Neuronal stem cell (in vitro differentiated cells): ENCODE results near the gene OLFML1.

Experiments used
- DNase-seq: peaks from one replicate; pipeline ENCODE4 v3.0.0-alpha.2; 2013; ENCODE audit warnings: low spot score
- H2AFZ ChIP-seq: one replicate; pipeline ENCODE4 v1.6.1; 2013; ENCODE audit warnings: mild to moderate bottlenecking, low read length, inconsistent platforms
- H2AK5ac ChIP-seq: 2 replicates; pipeline ENCODE4 v1.6.1; 2013; ENCODE audit warnings: low read depth, mild to moderate bottlenecking, inconsistent platforms, low read length, moderate library complexity, mixed read lengths
- H2BK120ac ChIP-seq: 2 replicates; pipeline ENCODE4 v1.6.1; 2013; ENCODE audit warnings: low read depth, mild to moderate bottlenecking, inconsistent platforms, low read length, moderate library complexity, mixed read lengths
- H2BK12ac ChIP-seq: one replicate; pipeline ENCODE4 v1.6.1; 2013; ENCODE audit warnings: low read length, inconsistent platforms
- H2BK15ac ChIP-seq: 2 replicates; pipeline ENCODE4 v1.6.1; 2013; ENCODE audit warnings: mild to moderate bottlenecking, low read length, inconsistent platforms, mixed read lengths
- H2BK5ac ChIP-seq: one replicate; pipeline ENCODE4 v1.6.1; 2013; ENCODE audit warnings: inconsistent platforms, mild to moderate bottlenecking, low read length, moderate library complexity
- H3K14ac ChIP-seq: one replicate; pipeline ENCODE4 v1.6.1; 2013; ENCODE audit warnings: low read length, inconsistent platforms
- H3K18ac ChIP-seq: 2 replicates; pipeline ENCODE4 v1.6.1; 2013; ENCODE audit warnings: low read length, inconsistent platforms
- H3K23ac ChIP-seq: 2 replicates; pipeline ENCODE4 v1.6.1; 2013; ENCODE audit warnings: low read depth, mild to moderate bottlenecking, mixed read lengths, low read length, inconsistent platforms; ENCODE audit not compliant: poor library complexity
- H3K27ac ChIP-seq: replicated peaks from 3 replicates; pipeline ENCODE4 v1.5.1; 2013; ENCODE audit warnings: low read length, inconsistent platforms
- H3K27me3 ChIP-seq, 3 experiments: 2 replicates each; pipeline ENCODE4 v1.6.1; 2013; ENCODE audit warnings: low read length in 3 of 3, mild to moderate bottlenecking in 2 of 3, inconsistent platforms in 1 of 3, low read depth in 1 of 3, mixed read lengths in 1 of 3, moderate library complexity in 1 of 3; ENCODE audit not compliant: control insufficient read depth in 3 of 3, insufficient read depth in 3 of 3
- H3K36me3 ChIP-seq, 2 donors: replicated peaks in 1 of 2; 2 replicates each; pipeline ENCODE4 v1.6.1; 2013; ENCODE audit warnings: low read length in 2 of 2; ENCODE audit not compliant: control insufficient read depth in 2 of 2, insufficient read depth in 2 of 2
- H3K4ac ChIP-seq: 2 replicates; pipeline ENCODE4 v1.6.1; 2013; ENCODE audit warnings: inconsistent platforms, mild to moderate bottlenecking, low read length, moderate library complexity
- H3K4me1 ChIP-seq, 2 donors: 1 replicate in 1 of 2; 2 replicates in 1 of 2; pipeline ENCODE4 v1.6.1; 2013; ENCODE audit warnings: low read length in 2 of 2, low read depth in 1 of 2; ENCODE audit not compliant: control insufficient read depth in 2 of 2, insufficient read depth in 1 of 2
- H3K4me2 ChIP-seq: one replicate; pipeline ENCODE4 v1.6.1; 2013; ENCODE audit warnings: mild to moderate bottlenecking, low read length, inconsistent platforms; ENCODE audit not compliant: insufficient read depth, poor library complexity, severe bottlenecking
- H3K4me3 ChIP-seq, 2 donors: 2 replicates each; pipeline ENCODE4 v1.5.1; 2013; ENCODE audit warnings: low read length in 2 of 2, mild to moderate bottlenecking in 2 of 2, inconsistent platforms in 1 of 2, moderate library complexity in 1 of 2
- H3K79me1 ChIP-seq: one replicate; pipeline ENCODE4 v1.6.1; 2013; ENCODE audit warnings: low read depth, mild to moderate bottlenecking, inconsistent platforms, low read length, moderate library complexity
- H3K9ac ChIP-seq: one replicate; pipeline ENCODE4 v1.6.1; 2013; ENCODE audit warnings: mild to moderate bottlenecking, low read depth, low read length, inconsistent platforms; ENCODE audit not compliant: poor library complexity
- H3K9me3 ChIP-seq, 2 donors: replicated peaks in 1 of 2; 2 replicates each; pipeline versions ENCODE3 to v1.6.1; 2013; ENCODE audit warnings: low read length in 2 of 2, mild to moderate bottlenecking in 2 of 2, inconsistent platforms in 1 of 2, low read depth in 1 of 2, mixed read lengths in 1 of 2, moderate library complexity in 1 of 2; ENCODE audit not compliant: control insufficient read depth in 2 of 2, insufficient read depth in 1 of 2
- H4K8ac ChIP-seq: one replicate; pipeline ENCODE4 v1.6.1; 2013; ENCODE audit warnings: low read depth, mild to moderate bottlenecking, inconsistent platforms, low read length, moderate library complexity
- H4K91ac ChIP-seq: one replicate; pipeline ENCODE4 v1.6.1; 2013; ENCODE audit warnings: low read length, low read depth, mild to moderate bottlenecking, inconsistent platforms; ENCODE audit not compliant: poor library complexity
- WGBS, 2 donors: extraction: QIAGEN DNeasy Blood & Tissue Kit; methylation state at CpG; one replicate each; pipeline ENCODE4 v1.1.7; 2013; ENCODE audit warnings: missing lambda C conversion rate in 2 of 2, mixed read lengths in 1 of 2; ENCODE audit not compliant: insufficient read length in 2 of 2, insufficient replicate concordance in 1 of 2; ENCODE audit errors: extremely low coverage in 2 of 2; 5-methylcytosine and 5-hydroxymethylcytosine counted together

OLFML1 gene

DNA sequence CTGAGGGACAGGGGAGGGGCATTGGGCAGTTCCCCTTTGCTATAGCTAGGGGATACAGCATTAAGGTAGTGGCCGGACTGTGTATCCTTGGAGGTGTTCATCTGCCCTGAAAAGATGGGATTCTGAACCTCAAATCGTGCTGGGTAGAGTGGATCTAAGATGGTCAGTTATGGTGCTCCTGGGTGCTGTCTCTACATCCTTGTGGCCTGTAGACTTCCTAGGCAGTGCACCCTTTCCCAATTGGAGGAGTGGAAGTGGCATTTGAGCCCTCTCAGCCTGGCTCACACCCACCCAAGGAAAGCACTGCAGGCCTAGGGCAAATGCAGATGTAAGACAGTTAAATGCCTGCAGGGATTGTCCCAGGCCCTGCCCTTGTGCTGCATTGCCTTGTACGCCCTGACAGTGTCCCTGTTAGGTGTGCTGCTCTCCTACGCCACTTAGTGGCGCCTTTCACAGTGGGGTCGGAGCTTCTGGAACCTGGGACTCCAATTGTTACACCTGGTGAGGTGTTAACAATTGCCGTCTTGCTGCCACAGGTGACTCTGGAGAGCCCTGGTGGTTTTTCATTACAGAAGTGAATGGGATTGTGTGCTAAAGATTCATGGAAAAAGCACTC is 63.5 kb downstream of the OLFML1 start:
- H3K14ac ChIP-seq: no peak overlapping the region
- H3K4me3 ChIP-seq: no peak overlapping the region
- H2AK5ac ChIP-seq: no peak overlapping the region
- H2BK120ac ChIP-seq: no peak overlapping the region
- no peak overlapping the region for H2BK12ac ChIP-seq
- H3K4me1 ChIP-seq: no peaks in the 10 kb centered on the region
- H3K79me1 ChIP-seq: no peaks in the 10 kb centered on the region
- H3K4ac ChIP-seq: no peak overlapping the region
- H3K9me3 ChIP-seq: no peaks in the 10 kb centered on the region
- WGBS, 2 donors: no CpG with 5 or more reads among the region's 7 CpGs
- H2AFZ ChIP-seq: no peak overlapping the region
- H4K8ac ChIP-seq: peak overlapping the region; percentile 19
- H3K9ac ChIP-seq: no peak overlapping the region
- H2BK15ac ChIP-seq: no peak overlapping the region
- H2BK5ac ChIP-seq: no peak overlapping the region
- no peak overlapping the region for H3K4me2 ChIP-seq
- no peak for DNase-seq
- peaks cover 0 to 8% (median 0%) of the 10 kb centered on the region in 3 experiments for H3K27me3 ChIP-seq
- H4K91ac ChIP-seq: no peak overlapping the region
- no peak overlapping the region for H3K18ac ChIP-seq
- no peak overlapping the region for H3K23ac ChIP-seq
- no peaks in the 10 kb centered on the region for H3K36me3 ChIP-seq
- H3K27ac ChIP-seq: no peak overlapping the region

DNA sequence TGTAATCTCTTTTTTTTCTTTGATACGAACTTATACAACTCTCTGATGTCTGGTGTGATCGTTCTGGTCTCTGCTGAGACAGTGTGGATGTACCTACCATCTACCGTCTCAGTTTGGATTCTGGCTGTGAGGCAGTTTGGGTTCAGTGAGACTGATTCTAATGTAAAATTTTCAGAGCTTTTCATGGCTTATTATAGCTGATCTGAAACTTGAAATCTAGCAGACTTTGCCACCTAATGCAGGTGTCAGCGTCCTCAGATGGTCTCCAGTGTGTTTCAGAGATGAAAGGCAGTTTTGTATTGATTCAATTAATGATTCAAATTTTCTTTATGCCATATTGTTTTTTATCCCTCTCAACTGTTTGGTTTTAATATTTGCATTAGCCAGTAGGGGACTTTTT is 64.4 kb downstream of the OLFML1 start:
- DNase-seq: no peak
- Histone ChIP-seq H3K9ac (no peak overlapping the region), H3K23ac (no peak overlapping the region), H2AFZ (no peak overlapping the region), H2BK120ac (no peak overlapping the region), H3K9me3 (no peaks in the 10 kb centered on the region), H3K14ac (no peak overlapping the region), H2AK5ac (no peak overlapping the region), H3K18ac (no peak overlapping the region), H4K8ac (no peak overlapping the region), H3K79me1 (no peaks in the 10 kb centered on the region), H2BK15ac (no peak overlapping the region), H3K4ac (no peak overlapping the region), H2BK5ac (no peak overlapping the region), H3K36me3 (no peaks in the 10 kb centered on the region), H3K4me1 (no peaks in the 10 kb centered on the region), H3K27ac (no peak overlapping the region), H2BK12ac (no peak overlapping the region), H3K4me3 (no peak overlapping the region), H3K27me3 (peaks cover 0 to 8% (median 0%) of the 10 kb centered on the region in 3 experiments), H3K4me2 (no peak overlapping the region), H4K91ac (no peak overlapping the region)
- no CpG with 5 or more reads among the region's 4 CpGs for WGBS, 2 donors

DNA sequence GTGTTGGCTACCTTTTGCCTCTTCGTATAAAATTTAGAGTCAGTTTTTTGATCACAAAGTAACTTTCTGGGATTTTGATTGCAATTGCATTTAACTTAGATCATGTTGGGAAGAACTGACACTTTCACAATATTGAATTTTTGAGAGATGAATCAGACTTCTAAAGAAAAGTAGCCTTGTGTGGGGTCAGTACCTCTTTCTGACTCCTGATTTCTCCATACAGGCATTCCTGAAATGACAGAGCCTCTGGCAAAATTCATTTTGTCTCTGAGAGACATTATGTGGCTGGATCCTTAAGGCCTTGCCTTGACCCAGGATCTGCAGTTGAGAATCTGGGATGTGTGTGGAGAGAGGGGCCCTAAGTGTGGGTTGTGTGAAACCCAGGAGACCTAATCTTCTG is 66.3 kb downstream of the OLFML1 start:
- no CpG with 5 or more reads among the region's 1 CpG for WGBS, 2 donors
- no peak overlapping the region for H2AFZ ChIP-seq
- no peaks in the 10 kb centered on the region for H3K4me1 ChIP-seq
- no peak overlapping the region for H2BK120ac ChIP-seq
- no peak overlapping the region for H3K4ac ChIP-seq
- no peak overlapping the region for H3K4me2 ChIP-seq
- H2BK5ac ChIP-seq: no peak overlapping the region
- H4K8ac ChIP-seq: no peak overlapping the region
- H2BK12ac ChIP-seq: no peak overlapping the region
- H3K27ac ChIP-seq: no peak overlapping the region
- no peak overlapping the region for H4K91ac ChIP-seq
- peaks cover 0 to 8% (median 0%) of the 10 kb centered on the region in 3 experiments for H3K27me3 ChIP-seq
- H2BK15ac ChIP-seq: no peak overlapping the region
- no peak overlapping the region for H2AK5ac ChIP-seq
- H3K18ac ChIP-seq: no peak overlapping the region
- no peaks in the 10 kb centered on the region for H3K79me1 ChIP-seq
- H3K36me3 ChIP-seq: no peaks in the 10 kb centered on the region
- no peak overlapping the region for H3K9ac ChIP-seq
- no peak overlapping the region for H3K14ac ChIP-seq
- no peak overlapping the region for H3K4me3 ChIP-seq
- no peak for DNase-seq
- no peak overlapping the region for H3K23ac ChIP-seq
- no peaks in the 10 kb centered on the region for H3K9me3 ChIP-seq

DNA sequence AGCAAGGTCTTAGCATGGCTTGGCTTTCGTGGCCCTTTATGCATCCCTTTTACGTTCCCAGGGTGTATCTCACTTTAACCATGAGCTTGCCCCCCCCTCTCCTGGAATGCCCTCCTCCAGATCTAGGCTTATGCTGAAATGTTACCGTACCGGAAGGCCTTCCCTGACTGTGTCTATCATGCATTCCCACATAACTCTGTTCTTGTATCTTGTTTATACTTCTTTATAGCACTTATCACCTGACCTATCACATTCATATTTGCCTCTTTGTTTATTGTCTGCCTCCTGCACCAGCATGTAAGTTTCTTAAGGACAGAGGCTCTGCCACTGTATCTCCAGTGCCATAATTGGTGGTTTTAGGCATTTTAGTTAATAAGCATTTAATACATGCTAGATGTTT is 67.4 kb downstream of the OLFML1 start:
- H3K79me1 ChIP-seq: no peaks in the 10 kb centered on the region
- H3K27me3 ChIP-seq: peaks cover 0 to 8% (median 0%) of the 10 kb centered on the region in 3 experiments
- no peak overlapping the region for H2BK120ac ChIP-seq
- no peak overlapping the region for H4K8ac ChIP-seq
- no peak overlapping the region for H3K14ac ChIP-seq
- no peak for DNase-seq
- H2BK5ac ChIP-seq: no peak overlapping the region
- no peak overlapping the region for H2BK15ac ChIP-seq
- no peak overlapping the region for H3K27ac ChIP-seq
- no peak overlapping the region for H3K18ac ChIP-seq
- H2AK5ac ChIP-seq: no peak overlapping the region
- H3K36me3 ChIP-seq: no peaks in the 10 kb centered on the region
- no CpG with 5 or more reads among the region's 4 CpGs for WGBS, 2 donors
- no peak overlapping the region for H3K4me3 ChIP-seq
- H3K4ac ChIP-seq: no peak overlapping the region
- no peak overlapping the region for H2BK12ac ChIP-seq
- no peaks in the 10 kb centered on the region for H3K4me1 ChIP-seq
- no peak overlapping the region for H2AFZ ChIP-seq
- H3K9me3 ChIP-seq: no peaks in the 10 kb centered on the region
- no peak overlapping the region for H3K4me2 ChIP-seq
- H4K91ac ChIP-seq: no peak overlapping the region
- no peak overlapping the region for H3K9ac ChIP-seq
- no peak overlapping the region for H3K23ac ChIP-seq
